Peyer's patch (tissue), 4 donors: ENCODE measurements around the gene DONSON.

Experiments used
- POLR2A ChIP-seq, 2 donors: fragments of 450-650 bp; IDR thresholded peaks; one replicate each; pipeline ENCODE4 v1.5.1; 2017; ENCODE audit warnings: antibody characterized with exemption in 2 of 2, mild to moderate bottlenecking in 2 of 2, moderate library complexity in 2 of 2
- TF ChIP-seq, protein P1 (sequence below), 6 experiments: fragments of 450-650 bp in 4 of 6; fragments of 200-600 bp in 2 of 6; sonication (generic) in 1 of 6; IDR thresholded peaks; one replicate each; pipeline ENCODE4 v1.5.1; 2017 to 2019; ENCODE audit warnings: antibody characterized with exemption in 6 of 6, mild to moderate bottlenecking in 3 of 6, moderate library complexity in 1 of 6

DNA sequence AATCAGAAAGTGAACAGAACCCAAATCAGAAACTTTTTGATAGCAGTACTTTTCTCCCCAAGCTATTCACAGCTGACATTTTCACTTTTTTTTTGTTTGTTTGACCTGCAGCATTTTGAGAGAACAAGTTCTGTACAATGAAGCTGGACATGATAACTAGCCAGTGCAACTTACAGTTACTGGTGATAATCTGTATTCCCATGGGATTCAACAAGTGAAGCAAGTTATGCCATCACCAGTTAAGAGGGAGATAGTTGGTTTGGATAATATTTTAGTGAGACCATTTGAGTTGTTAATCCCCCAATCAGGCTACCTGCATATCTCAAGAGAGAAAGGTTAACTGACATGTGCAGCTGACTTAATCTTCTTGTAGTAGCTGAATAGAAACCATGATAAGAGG, 27.5 kb downstream of the DONSON start:
- TF ChIP-seq POLR2A (IDR thresholded peaks at IDR 0.05), result no peak
- TF ChIP-seq, protein P1, sequence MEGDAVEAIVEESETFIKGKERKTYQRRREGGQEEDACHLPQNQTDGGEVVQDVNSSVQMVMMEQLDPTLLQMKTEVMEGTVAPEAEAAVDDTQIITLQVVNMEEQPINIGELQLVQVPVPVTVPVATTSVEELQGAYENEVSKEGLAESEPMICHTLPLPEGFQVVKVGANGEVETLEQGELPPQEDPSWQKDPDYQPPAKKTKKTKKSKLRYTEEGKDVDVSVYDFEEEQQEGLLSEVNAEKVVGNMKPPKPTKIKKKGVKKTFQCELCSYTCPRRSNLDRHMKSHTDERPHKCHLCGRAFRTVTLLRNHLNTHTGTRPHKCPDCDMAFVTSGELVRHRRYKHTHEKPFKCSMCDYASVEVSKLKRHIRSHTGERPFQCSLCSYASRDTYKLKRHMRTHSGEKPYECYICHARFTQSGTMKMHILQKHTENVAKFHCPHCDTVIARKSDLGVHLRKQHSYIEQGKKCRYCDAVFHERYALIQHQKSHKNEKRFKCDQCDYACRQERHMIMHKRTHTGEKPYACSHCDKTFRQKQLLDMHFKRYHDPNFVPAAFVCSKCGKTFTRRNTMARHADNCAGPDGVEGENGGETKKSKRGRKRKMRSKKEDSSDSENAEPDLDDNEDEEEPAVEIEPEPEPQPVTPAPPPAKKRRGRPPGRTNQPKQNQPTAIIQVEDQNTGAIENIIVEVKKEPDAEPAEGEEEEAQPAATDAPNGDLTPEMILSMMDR (IDR thresholded peaks at IDR 0.05), result no peak
